ENCODE measurements around the gene TRIM38.

Gene TRIM38

GRCh38 chr6:25958700-25959162 lies 3.9 kb upstream of the TRIM38 start:
- no peak for TF ChIP-seq CTCF (IDR thresholded peaks at IDR 0.05)

- TF ChIP-seq CTCF (IDR thresholded peaks at IDR 0.05) = no peak
These were observed 2.6 kb upstream of the TRIM38 start for GRCh38 chr6:25959890-25960536.

DNA sequence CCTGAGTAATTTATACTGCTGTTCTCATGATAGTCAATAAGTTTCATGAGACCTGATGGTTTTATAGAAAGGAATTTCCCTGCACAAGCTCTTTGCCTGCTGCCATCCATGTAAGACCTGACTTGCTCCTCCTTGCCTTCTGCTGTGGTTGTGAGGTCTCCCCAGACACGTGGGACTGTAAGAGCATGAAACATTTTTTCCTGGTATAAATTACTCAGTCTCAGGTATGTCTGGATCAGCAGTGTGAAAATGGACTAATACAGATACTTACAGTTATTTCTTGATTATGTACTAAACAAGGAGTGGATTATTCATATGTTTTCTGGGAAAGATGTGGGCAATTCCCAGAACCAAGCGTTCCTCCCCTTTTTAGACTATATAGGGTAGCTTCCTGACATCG lies 1.9 kb upstream of the TRIM38 start:
- no peak for TF ChIP-seq CTCF (IDR thresholded peaks at IDR 0.05)

DNA sequence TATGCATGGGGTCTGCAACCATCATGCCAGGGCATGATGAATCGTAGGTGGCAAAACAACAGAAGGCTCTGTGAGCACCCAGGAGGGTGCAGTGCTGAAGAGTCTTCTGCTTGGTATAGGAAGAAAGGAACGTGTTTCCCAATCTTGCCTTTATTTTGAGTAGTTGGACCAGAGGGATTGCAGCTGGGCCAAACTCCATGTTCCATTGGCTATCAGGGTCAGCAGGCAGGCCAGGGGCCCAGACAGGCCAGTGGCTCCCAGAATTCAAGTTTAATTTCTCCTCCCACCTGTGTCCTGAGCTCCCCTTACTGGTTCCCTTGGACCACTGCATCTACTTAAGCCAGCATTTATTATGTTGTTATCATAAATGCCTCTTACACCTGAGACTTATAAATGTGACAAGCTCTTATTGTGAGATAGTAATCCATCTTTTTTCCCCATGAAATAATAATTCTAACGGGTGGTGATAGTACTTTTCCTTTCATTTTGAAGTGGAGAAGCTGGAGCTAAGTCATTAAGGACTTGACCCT lies 918 bp upstream of the TRIM38 start:
- TF ChIP-seq CTCF (IDR thresholded peaks at IDR 0.05) = no peak

DNA sequence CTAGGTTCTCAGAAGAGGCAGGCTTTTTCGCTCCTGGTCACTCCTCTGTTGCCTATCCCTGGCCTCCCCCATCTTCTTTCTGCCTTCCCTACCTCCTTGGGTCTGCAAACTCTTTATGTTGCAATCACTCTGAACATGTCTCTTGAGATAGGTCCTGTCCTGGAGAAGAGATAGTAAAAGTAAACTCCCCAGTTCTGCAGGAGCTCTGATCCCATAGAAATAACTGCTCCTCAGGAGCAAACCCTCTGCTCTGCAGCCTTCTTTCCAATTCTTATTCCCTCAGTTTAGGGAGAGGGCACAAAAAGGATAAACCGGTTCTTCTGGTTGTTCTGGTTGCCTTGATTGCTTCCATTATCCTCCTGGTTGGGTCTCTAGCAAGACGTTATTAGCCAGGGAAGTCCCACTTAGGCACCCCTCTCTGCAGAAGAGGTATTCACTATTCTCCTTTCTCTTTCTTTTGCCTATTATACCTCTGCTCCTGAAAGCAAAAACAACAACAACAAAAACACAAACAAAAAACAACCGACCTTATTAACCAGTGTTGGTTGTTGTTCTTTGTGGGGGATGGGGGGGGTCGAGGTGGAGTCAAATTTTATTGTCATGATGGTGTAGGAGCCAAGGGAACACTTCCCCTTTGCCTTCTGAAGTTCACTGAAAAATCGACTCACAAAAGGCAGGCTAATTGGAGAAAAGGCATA lies 973 bp downstream of the TRIM38 start:
- TF ChIP-seq CTCF (IDR thresholded peaks at IDR 0.05) = no peak

DNA sequence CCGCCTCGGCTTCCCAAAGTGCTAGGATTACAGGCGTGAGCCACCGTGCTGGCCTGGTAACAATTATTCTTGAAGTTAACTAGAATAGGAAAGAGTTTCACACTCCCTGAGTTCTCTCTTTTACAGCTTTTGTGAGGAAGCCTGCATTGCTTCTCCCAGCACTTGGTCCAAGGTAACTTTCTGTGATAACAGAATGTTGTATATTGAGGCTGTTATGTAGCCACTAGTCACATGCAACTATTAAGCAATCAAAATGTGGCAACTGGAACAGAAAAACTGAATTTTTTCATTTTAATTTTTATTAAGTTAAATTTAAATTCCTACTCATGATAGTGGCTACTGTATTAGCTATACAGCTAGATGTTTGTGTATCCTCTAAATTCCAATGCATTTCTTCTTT lies 2.5 kb downstream of the TRIM38 start:
- TF ChIP-seq CTCF (IDR thresholded peaks at IDR 0.05) = no peak

GRCh38 chr6:25966711-25967110 lies 4.1 kb downstream of the TRIM38 start:
- no peak for TF ChIP-seq CTCF (IDR thresholded peaks at IDR 0.05)
